B cell (primary cell): ENCODE results near the gene ABCF1.

Source experiments
- EZH2 ChIP-seq: IDR thresholded peaks from 2 replicates; pipeline ENCODE4 v1.6.1; 2012; ENCODE audit warnings: borderline replicate concordance, low read depth, mild to moderate bottlenecking, moderate library complexity, low read length; ENCODE audit not compliant: insufficient read depth, poor library complexity, severe bottlenecking
- TF ChIP-seq, protein P1 (sequence below): fragments of 200-600 bp; IDR thresholded peaks from one replicate; pipeline ENCODE4 v1.8.0; 2022; ENCODE audit warnings: antibody characterized with exemption, mild to moderate bottlenecking

- TF ChIP-seq, protein P1, sequence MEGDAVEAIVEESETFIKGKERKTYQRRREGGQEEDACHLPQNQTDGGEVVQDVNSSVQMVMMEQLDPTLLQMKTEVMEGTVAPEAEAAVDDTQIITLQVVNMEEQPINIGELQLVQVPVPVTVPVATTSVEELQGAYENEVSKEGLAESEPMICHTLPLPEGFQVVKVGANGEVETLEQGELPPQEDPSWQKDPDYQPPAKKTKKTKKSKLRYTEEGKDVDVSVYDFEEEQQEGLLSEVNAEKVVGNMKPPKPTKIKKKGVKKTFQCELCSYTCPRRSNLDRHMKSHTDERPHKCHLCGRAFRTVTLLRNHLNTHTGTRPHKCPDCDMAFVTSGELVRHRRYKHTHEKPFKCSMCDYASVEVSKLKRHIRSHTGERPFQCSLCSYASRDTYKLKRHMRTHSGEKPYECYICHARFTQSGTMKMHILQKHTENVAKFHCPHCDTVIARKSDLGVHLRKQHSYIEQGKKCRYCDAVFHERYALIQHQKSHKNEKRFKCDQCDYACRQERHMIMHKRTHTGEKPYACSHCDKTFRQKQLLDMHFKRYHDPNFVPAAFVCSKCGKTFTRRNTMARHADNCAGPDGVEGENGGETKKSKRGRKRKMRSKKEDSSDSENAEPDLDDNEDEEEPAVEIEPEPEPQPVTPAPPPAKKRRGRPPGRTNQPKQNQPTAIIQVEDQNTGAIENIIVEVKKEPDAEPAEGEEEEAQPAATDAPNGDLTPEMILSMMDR = no peak
- TF ChIP-seq EZH2 = no peak
These were observed 40.6 kb downstream of the ABCF1 start for GRCh38 chr6:30611856-30612194.
